ENCODE measurements around the gene ARSD. TPM values are rescaled to one million over a fixed set of nuclear protein-coding genes. Genes with fewer than 3 reads are reported as not detected.

The ARSD gene
- total RNA-seq, 2 experiments from 2014 or later: 0.98 to 1.2 TPM

GRCh38 chrX:2870650-2871049 is 58.5 kb downstream of the ARSD start:
- ChIA-PET POLR2A (no interaction called here), CTCF (no interaction called here)
- Mint-ChIP-seq H3K9me3 (no peaks in the 10 kb centered on the region), H3K27me3 (peaks cover 2% of the 10 kb centered on the region), H3K36me3 (ENCODE audit: low read depth) (no peaks in the 10 kb centered on the region), H3K4me1 (ENCODE audit: low read depth) (no peaks in the 10 kb centered on the region), H3K27ac (no peak overlapping the region), H3K4me3 (no peak overlapping the region)
- ATAC-seq (no peak), DNase-seq (no peak)
- intact Hi-C loops (cut with micrococcal nuclease): no loop called here
- TF ChIP-seq CTCF (IDR thresholded peaks at IDR 0.05): no peak

GRCh38 chrX:2867206-2867605 is 61.9 kb downstream of the ARSD start:
- DNase-seq: no peak
- no peaks in the 10 kb centered on the region for H3K27me3 Mint-ChIP-seq
- no peaks in the 10 kb centered on the region for H3K4me1 Mint-ChIP-seq (ENCODE audit: low read depth)
- ChIA-PET CTCF (no interaction called here), POLR2A (no interaction called here)
- no peak for ATAC-seq
- TF ChIP-seq CTCF (IDR thresholded peaks at IDR 0.05): no peak
- no peaks in the 10 kb centered on the region for H3K36me3 Mint-ChIP-seq (ENCODE audit: low read depth)
- intact Hi-C loops (cut with micrococcal nuclease): no loop called here
- no peaks in the 10 kb centered on the region for H3K9me3 Mint-ChIP-seq
- no peak overlapping the region for H3K4me3 Mint-ChIP-seq
- no peak overlapping the region for H3K27ac Mint-ChIP-seq

- TF ChIP-seq CTCF (IDR thresholded peaks at IDR 0.05): no peak
- no peak overlapping the region for H3K4me3 Mint-ChIP-seq
- DNase-seq (no peak), ATAC-seq (no peak)
- no peaks in the 10 kb centered on the region for H3K9me3 Mint-ChIP-seq
- no peaks in the 10 kb centered on the region for H3K4me1 Mint-ChIP-seq (ENCODE audit: low read depth)
- intact Hi-C loops (cut with micrococcal nuclease): no loop called here
- H3K36me3 Mint-ChIP-seq (ENCODE audit: low read depth): no peaks in the 10 kb centered on the region
- no peaks in the 10 kb centered on the region for H3K27me3 Mint-ChIP-seq
- CTCF ChIA-PET: no interaction called here
- POLR2A ChIA-PET: no interaction called here
- no peak overlapping the region for H3K27ac Mint-ChIP-seq
Observed at GRCh38 chrX:2863646-2864045, 65.5 kb downstream of the ARSD start.

- CTCF ChIA-PET: no interaction called here
Observed at GRCh38 chrX:2862404-2862803, 66.7 kb downstream of the ARSD start.

GRCh38 chrX:2859197-2859797 is 69.8 kb downstream of the ARSD start:
- TF ChIP-seq CTCF (IDR thresholded peaks at IDR 0.05): no peak
- H3K9me3 Mint-ChIP-seq: no peaks in the 10 kb centered on the region
- no peaks in the 10 kb centered on the region for H3K36me3 Mint-ChIP-seq (ENCODE audit: low read depth)
- no peak overlapping the region for H3K4me3 Mint-ChIP-seq
- POLR2A ChIA-PET: no interaction called here
- ATAC-seq (no peak), DNase-seq (no peak)
- H3K27ac Mint-ChIP-seq: no peak overlapping the region
- H3K27me3 Mint-ChIP-seq: no peaks in the 10 kb centered on the region
- intact Hi-C loops (cut with micrococcal nuclease): no loop called here
- CTCF ChIA-PET: no interaction called here
- H3K4me1 Mint-ChIP-seq (ENCODE audit: low read depth): no peaks in the 10 kb centered on the region

More at GRCh38 chrX:2862404-2862803, 66.7 kb downstream of the ARSD start:
- POLR2A ChIA-PET: no interaction called here
- Mint-ChIP-seq H3K27ac (no peak overlapping the region), H3K9me3 (no peaks in the 10 kb centered on the region), H3K4me1 (ENCODE audit: low read depth) (no peaks in the 10 kb centered on the region), H3K4me3 (no peak overlapping the region), H3K36me3 (ENCODE audit: low read depth) (no peaks in the 10 kb centered on the region), H3K27me3 (no peaks in the 10 kb centered on the region)
- intact Hi-C loops (cut with micrococcal nuclease): no loop called here
- DNase-seq (no peak), ATAC-seq (no peak)
- TF ChIP-seq CTCF (IDR thresholded peaks at IDR 0.05): no peak

Measured in activated CD8-positive, alpha-beta T cell treated with anti-CD3 and anti-CD28 coated beads for 36 hours (primary cell).